ENCODE measurements around the gene C19orf12.

- TF ChIP-seq, protein P1, sequence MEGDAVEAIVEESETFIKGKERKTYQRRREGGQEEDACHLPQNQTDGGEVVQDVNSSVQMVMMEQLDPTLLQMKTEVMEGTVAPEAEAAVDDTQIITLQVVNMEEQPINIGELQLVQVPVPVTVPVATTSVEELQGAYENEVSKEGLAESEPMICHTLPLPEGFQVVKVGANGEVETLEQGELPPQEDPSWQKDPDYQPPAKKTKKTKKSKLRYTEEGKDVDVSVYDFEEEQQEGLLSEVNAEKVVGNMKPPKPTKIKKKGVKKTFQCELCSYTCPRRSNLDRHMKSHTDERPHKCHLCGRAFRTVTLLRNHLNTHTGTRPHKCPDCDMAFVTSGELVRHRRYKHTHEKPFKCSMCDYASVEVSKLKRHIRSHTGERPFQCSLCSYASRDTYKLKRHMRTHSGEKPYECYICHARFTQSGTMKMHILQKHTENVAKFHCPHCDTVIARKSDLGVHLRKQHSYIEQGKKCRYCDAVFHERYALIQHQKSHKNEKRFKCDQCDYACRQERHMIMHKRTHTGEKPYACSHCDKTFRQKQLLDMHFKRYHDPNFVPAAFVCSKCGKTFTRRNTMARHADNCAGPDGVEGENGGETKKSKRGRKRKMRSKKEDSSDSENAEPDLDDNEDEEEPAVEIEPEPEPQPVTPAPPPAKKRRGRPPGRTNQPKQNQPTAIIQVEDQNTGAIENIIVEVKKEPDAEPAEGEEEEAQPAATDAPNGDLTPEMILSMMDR (IDR thresholded peaks at IDR 0.05; ENCODE audit: borderline replicate concordance, extremely low read depth, low read length, poor library complexity, severe bottlenecking): no peak
- TF ChIP-seq EZH2 (IDR thresholded peaks at IDR 0.05; ENCODE audit: borderline replicate concordance, low read depth, low read length, severe bottlenecking): no peak
These were observed 36.5 kb downstream of the C19orf12 start for GRCh38 chr19:29678484-29679106.

Data from DND-41 (cell line).